Fibroblast of lung (primary cell): ENCODE measurements around the gene DLG4.

Experiments
- CTCF ChIP-seq, 2 donors: IDR thresholded peaks in 1 of 2; conservative IDR thresholded peaks in 1 of 2; 1 replicate in 1 of 2; 2 replicates in 1 of 2; pipeline ENCODE4 v1.5.1; 2011 to 2012; ENCODE audit warnings: low read length in 2 of 2, control low read depth in 1 of 2, inconsistent platforms in 1 of 2, low read depth in 1 of 2, mild to moderate bottlenecking in 1 of 2
- EZH2 ChIP-seq: IDR thresholded peaks from 2 replicates; pipeline ENCODE4 v1.5.1; 2012; ENCODE audit warnings: low read length, control low read depth, mild to moderate bottlenecking; ENCODE audit errors: missing control alignments

DNA sequence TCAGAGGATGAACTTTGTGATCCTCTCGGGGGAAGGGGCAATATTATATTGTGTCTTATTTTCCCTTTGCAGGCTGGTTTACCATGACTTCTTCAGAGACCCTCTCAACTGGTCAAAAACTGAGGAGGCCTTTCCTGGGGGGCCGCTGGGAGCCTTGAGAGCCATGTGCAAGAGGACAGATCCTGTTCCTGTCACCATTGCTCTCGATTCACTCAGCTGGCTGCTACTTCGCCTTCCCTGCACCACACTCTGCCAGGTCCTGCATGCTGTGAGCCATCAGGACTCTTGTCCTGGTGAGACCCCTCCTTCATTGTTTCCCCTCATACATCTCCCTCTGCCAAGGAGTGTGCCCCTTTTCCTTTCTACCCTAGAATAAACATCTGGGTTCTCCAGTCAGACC is 34.9 kb upstream of the DLG4 start:
- TF ChIP-seq EZH2 (no peak), CTCF (conservative IDR thresholded peaks at IDR 0.05 in 1 of 2, IDR thresholded peaks at IDR 0.05 in 1 of 2; ENCODE audit: low read depth in 1 of 2, low read length in 2 of 2) (no peak)
